Endothelial cell of umbilical vein (primary cell): ENCODE measurements around the gene ADAMTS17. TPM values are rescaled to one million over a fixed set of nuclear protein-coding genes. Genes with fewer than 3 reads are reported as not detected.

Experiments
- BruUV-seq: library from RNA; stranded (reverse); fragments of 400-500 nt; replicated peaks from 2 replicates; lab custom pipeline; 2021; lab: Mats Ljungman, UMichigan
- CTCF ChIA-PET: fragments of 300-600, 350-600 bp; sonication (Branson Sonifier 250); formaldehyde crosslinking; loops from one replicate; lab custom pipeline; 2021; ENCODE audit warnings: antibody characterized with exemption, inconsistent platforms; lab: Charles Lee
- POLR2A ChIA-PET: fragments of 300-600, 350-600 bp; sonication (Branson Sonifier 250); formaldehyde crosslinking; loops from one replicate; lab custom pipeline; 2021; ENCODE audit warnings: antibody characterized with exemption, inconsistent platforms; lab: Charles Lee
- DNase-seq: peaks from one replicate; pipeline ENCODE4 v3.0.0-alpha.2; 2011; ENCODE audit warnings: low read depth, low spot score
- FAIRE-seq: peaks from 2 replicates; lab custom pipeline; 2011; peaks lifted over from hg19 to GRCh38; lab: Jason Lieb, UNC
- H2AFZ ChIP-seq: 2 replicates; pipeline ENCODE4 v1.6.0; 2012; ENCODE audit warnings: low read depth, low read length, control low read depth, inconsistent platforms
- H3K27ac ChIP-seq: 2 replicates; pipeline ENCODE4 v1.5.1; 2011; ENCODE audit warnings: low read depth, mild to moderate bottlenecking, control low read depth, low read length, moderate library complexity; ENCODE audit not compliant: insufficient read depth
- H3K27me3 ChIP-seq, 2 experiments: 2 replicates each; pipeline versions ENCODE4 v1.6.0 to v1.6.1; 2011; ENCODE audit warnings: low read length in 2 of 2, mixed read lengths in 1 of 2; ENCODE audit not compliant: control insufficient read depth in 2 of 2, insufficient read depth in 2 of 2
- H3K36me3 ChIP-seq, 2 experiments: 2 replicates in 1 of 2; 3 replicates in 1 of 2; pipeline ENCODE4 v1.5.1; 2011; ENCODE audit warnings: low read length in 2 of 2, mild to moderate bottlenecking in 1 of 2, moderate library complexity in 1 of 2; ENCODE audit not compliant: control insufficient read depth in 2 of 2, insufficient read depth in 2 of 2; ENCODE audit errors: extremely low read depth in 1 of 2
- H3K4me1 ChIP-seq: 3 replicates; pipeline ENCODE4 v1.5.1; 2011; ENCODE audit warnings: mild to moderate bottlenecking, low read length; ENCODE audit not compliant: control insufficient read depth, insufficient read depth; ENCODE audit errors: extremely low read depth
- H3K4me2 ChIP-seq: 2 replicates; pipeline ENCODE4 v1.6.1; 2011; ENCODE audit warnings: low read length, control low read depth, mixed read lengths; ENCODE audit not compliant: insufficient read depth
- H3K4me3 ChIP-seq, 3 experiments: fragments of 200-600 bp in 1 of 3; sonication (generic), shearing (Covaris generic) in 1 of 3; replicated peaks in 1 of 3; 2 replicates each; pipeline ENCODE4 v1.5.1; 2011 to 2016; ENCODE audit warnings: control low read depth in 3 of 3, low read length in 3 of 3, mild to moderate bottlenecking in 2 of 3, inconsistent platforms in 1 of 3, low read depth in 1 of 3, moderate library complexity in 1 of 3; ENCODE audit not compliant: insufficient read depth in 1 of 3
- H3K79me2 ChIP-seq: 2 replicates; pipeline ENCODE4 v1.6.0; 2012; ENCODE audit warnings: low read length, inconsistent platforms; ENCODE audit not compliant: control insufficient read depth, insufficient read depth
- H3K9ac ChIP-seq: replicated peaks from 2 replicates; pipeline ENCODE3; 2011; ENCODE audit warnings: low read length, control low read depth; ENCODE audit not compliant: insufficient read depth; ENCODE audit errors: extremely low read depth
- H3K9me1 ChIP-seq: replicated peaks from 3 replicates; pipeline ENCODE4 v1.6.0; 2011; ENCODE audit warnings: mild to moderate bottlenecking, low read length; ENCODE audit not compliant: control insufficient read depth, insufficient read depth; ENCODE audit errors: extremely low read depth
- H3K9me3 ChIP-seq: replicated peaks from 2 replicates; pipeline ENCODE4 v1.5.1; 2012; ENCODE audit warnings: low read length, inconsistent platforms; ENCODE audit not compliant: control insufficient read depth, insufficient read depth
- H4K20me1 ChIP-seq: replicated peaks from 2 replicates; pipeline ENCODE3; 2011; ENCODE audit warnings: mild to moderate bottlenecking, low read length; ENCODE audit not compliant: control insufficient read depth, insufficient read depth; ENCODE audit errors: extremely low read depth
- CTCF ChIP-seq, 2 donors: IDR thresholded peaks; 1 replicate in 1 of 2; 2 replicates in 1 of 2; pipeline ENCODE4 v1.5.1; 2011; ENCODE audit warnings: low read length in 2 of 2, mild to moderate bottlenecking in 2 of 2, moderate library complexity in 2 of 2, control low read depth in 1 of 2, inconsistent platforms in 1 of 2, low read depth in 1 of 2; ENCODE audit not compliant: insufficient read depth in 1 of 2; ENCODE audit errors: extremely low read depth in 1 of 2
- EZH2 ChIP-seq: IDR thresholded peaks from 2 replicates; pipeline ENCODE4 v1.6.1; 2012; ENCODE audit warnings: borderline replicate concordance, low read depth, mild to moderate bottlenecking, moderate library complexity, low read length, inconsistent platforms; ENCODE audit not compliant: severe bottlenecking
- FOS ChIP-seq: IDR thresholded peaks from 2 replicates; pipeline ENCODE4 v1.6.1; 2011; ENCODE audit warnings: mild to moderate bottlenecking, low read length, moderate library complexity, borderline replicate concordance; ENCODE audit not compliant: insufficient read depth
- GATA2 ChIP-seq: IDR thresholded peaks from 2 replicates; pipeline ENCODE4 v1.7.0; 2011; ENCODE audit warnings: low read depth, mild to moderate bottlenecking, moderate library complexity, mixed read lengths, low read length; ENCODE audit not compliant: insufficient read length, insufficient read depth
- JUN ChIP-seq: IDR thresholded peaks from 2 replicates; pipeline ENCODE4 v1.6.1; 2011; ENCODE audit warnings: borderline replicate concordance, low read depth; ENCODE audit not compliant: insufficient read length, insufficient read depth
- MAX ChIP-seq: IDR thresholded peaks from 2 replicates; pipeline ENCODE4 v1.6.1; 2011; ENCODE audit not compliant: insufficient read depth, insufficient read length
- MYC ChIP-seq: IDR thresholded peaks from one replicate; pipeline ENCODE4 v1.6.1; 2011; ENCODE audit warnings: mild to moderate bottlenecking, low read depth, low read length
- POLR2A ChIP-seq: IDR thresholded peaks from 2 replicates; pipeline ENCODE4 v1.6.1; 2012; ENCODE audit warnings: low read depth, mild to moderate bottlenecking, control low read depth, low read length
- POLR2AphosphoS5 ChIP-seq: IDR thresholded peaks from 2 replicates; pipeline ENCODE4 v1.6.1; 2012; ENCODE audit warnings: low read depth, mild to moderate bottlenecking, control low read depth, low read length, moderate library complexity; ENCODE audit not compliant: insufficient read depth
- dilution Hi-C: fragments of 300-500 bp; cut with MboI; formaldehyde crosslinking; loops from one replicate; pipeline ENCODE4 v1.15.0; 2019; ENCODE audit warnings: low sequenced_read_pairs; ENCODE audit not compliant: extremely low pct_ligation_motif_present
- intact Hi-C: fragments of 100-400 bp; cut with micrococcal nuclease; formaldehyde crosslinking; loops from one replicate; pipeline ENCODE4 v1.10.0; 2022
- polyA plus RNA-seq, 4 experiments: library from polyadenylated mRNA; depleted of rRNA in 3 of 4; stranded (reverse) in 3 of 4; unstranded in 1 of 4; fragments of >200 nt; gene quantifications; 2 replicates each; pipeline versions ENCODE4 v1.2.1 to v1.2.3, GENCODE V29; 2011 to 2012; ENCODE audit warnings: missing spikeins in 1 of 4
- total RNA-seq: library from RNA; stranded (reverse); gene quantifications from 2 replicates; pipeline ENCODE4 v1.2.3, GENCODE V29; 2021

The ADAMTS17 gene
- total and polyA plus RNA-seq, 2 donors (not counting 3 experiments of a cell fraction or from before 2014, with no cell fraction given), result 0.12 TPM; not detected in 1

- Histone ChIP-seq H2AFZ (no peak overlapping the region), H3K36me3 (no peaks in the 10 kb centered on the region), H3K9me1 (no peaks in the 10 kb centered on the region), H3K4me3 (no peak overlapping the region), H4K20me1 (no peaks in the 10 kb centered on the region), H3K27ac (no peak overlapping the region), H3K79me2 (no peaks in the 10 kb centered on the region), H3K9me3 (peaks cover 5% of the 10 kb centered on the region), H3K27me3 (no peaks in the 10 kb centered on the region), H3K4me1 (no peaks in the 10 kb centered on the region), H3K9ac (no peak overlapping the region), H3K4me2 (no peak overlapping the region)
- FAIRE-seq (no peak), DNase-seq (no peak)
- ChIA-PET POLR2A (no interaction called here), CTCF (no interaction called here)
- no TSS peak for BruUV-seq
- no peak for TF ChIP-seq POLR2AphosphoS5
- TF ChIP-seq FOS, result no peak
- no peak for TF ChIP-seq MYC
- no peak for TF ChIP-seq GATA2
- no peak for TF ChIP-seq JUN
- TF ChIP-seq CTCF (IDR thresholded peaks at IDR 0.05; ENCODE audit: extremely low read depth in 1 of 2, insufficient read depth in 1 of 2, low read depth in 1 of 2, low read length in 2 of 2), result no peak
- TF ChIP-seq MAX, result no peak
- TF ChIP-seq POLR2A, result no peak
- TF ChIP-seq EZH2, result no peak
- intact Hi-C loops (no loop called here), dilution Hi-C loops (no loop called here)
These were observed 57.1 kb downstream of the ADAMTS17 start for GRCh38 chr15:100284701-100285100.
